PFSK-1 (cell line): ENCODE results near the gene NFATC4.

ENCODE experiments used
- FOXP2 ChIP-seq: optimal IDR thresholded peaks from 2 replicates; pipeline ENCODE3; 2011; ENCODE audit warnings: borderline replicate concordance, control low read depth, inconsistent platforms; ENCODE audit not compliant: insufficient read depth; ENCODE audit errors: extremely low read length, extremely low read depth
- POLR2AphosphoS5 ChIP-seq: IDR thresholded peaks from 2 replicates; pipeline ENCODE4 v1.6.1; 2012; ENCODE audit warnings: low read depth, mild to moderate bottlenecking, control low read depth, low read length, moderate library complexity
- REST ChIP-seq, 2 experiments: IDR thresholded peaks; 2 replicates each; pipeline versions ENCODE4 v1.6.1 to v1.8.0; 2011 to 2012; ENCODE audit warnings: low read depth in 2 of 2, low read length in 2 of 2, control low read depth in 1 of 2, inconsistent platforms in 1 of 2, mild to moderate bottlenecking in 1 of 2, moderate library complexity in 1 of 2; ENCODE audit not compliant: insufficient read depth in 1 of 2
- SIN3A ChIP-seq: IDR thresholded peaks from 2 replicates; pipeline ENCODE4 v1.6.1; 2012; ENCODE audit warnings: mild to moderate bottlenecking, low read length, moderate library complexity, borderline replicate concordance; ENCODE audit not compliant: insufficient read depth
- TAF1 ChIP-seq: IDR thresholded peaks from 2 replicates; pipeline ENCODE4 v1.6.1; 2012; ENCODE audit warnings: low read length, control low read depth, borderline replicate concordance; ENCODE audit not compliant: insufficient read depth

The NFATC4 gene

GRCh38 chr14:24381363-24382063 lies 13.5 kb downstream of the NFATC4 start:
- TF ChIP-seq SIN3A (no peak), POLR2AphosphoS5 (no peak), TAF1 (no peak), FOXP2 (no peak), REST (IDR thresholded peaks at IDR 0.05; ENCODE audit: insufficient read depth in 1 of 2, low read depth in 2 of 2, low read length in 2 of 2) (no peak)

GRCh38 chr14:24382064-24382371 lies 14.0 kb downstream of the NFATC4 start:
- TF ChIP-seq REST (IDR thresholded peaks at IDR 0.05; ENCODE audit: insufficient read depth in 1 of 2, low read depth in 2 of 2, low read length in 2 of 2) (no peak), POLR2AphosphoS5 (no peak), TAF1 (no peak), SIN3A (no peak), FOXP2 (no peak)

GRCh38 chr14:24384169-24384568 lies 16.2 kb downstream of the NFATC4 start:
- TF ChIP-seq REST (IDR thresholded peaks at IDR 0.05; ENCODE audit: insufficient read depth in 1 of 2, low read depth in 2 of 2, low read length in 2 of 2) (no peak), TAF1 (no peak), SIN3A (no peak), POLR2AphosphoS5 (no peak), FOXP2 (no peak)

- TF ChIP-seq TAF1 (no peak), FOXP2 (no peak), POLR2AphosphoS5 (no peak), REST (IDR thresholded peaks at IDR 0.05; ENCODE audit: insufficient read depth in 1 of 2, low read depth in 2 of 2, low read length in 2 of 2) (no peak), SIN3A (no peak)
Observed at GRCh38 chr14:24385524-24385923, 17.5 kb downstream of the NFATC4 start.

GRCh38 chr14:24387009-24387345 lies 19.0 kb downstream of the NFATC4 start:
- TF ChIP-seq TAF1 (no peak), REST (IDR thresholded peaks at IDR 0.05; ENCODE audit: insufficient read depth in 1 of 2, low read depth in 2 of 2, low read length in 2 of 2) (no peak), POLR2AphosphoS5 (no peak), FOXP2 (no peak), SIN3A (no peak)
